NCI-H524 (cell line): Measurements from ENCODE around the gene STOML3.
"Not testable (repeated sequence)": the region's sequence is repeated elsewhere in the genome, so short reads cannot be mapped to it uniquely, and the experiment has no call there.

Source experiments
- DNase-seq, 2 experiments: peaks; one replicate each; lab custom pipeline; 2025; lab: John Stamatoyannopoulos, UW

The STOML3 gene, protein sequence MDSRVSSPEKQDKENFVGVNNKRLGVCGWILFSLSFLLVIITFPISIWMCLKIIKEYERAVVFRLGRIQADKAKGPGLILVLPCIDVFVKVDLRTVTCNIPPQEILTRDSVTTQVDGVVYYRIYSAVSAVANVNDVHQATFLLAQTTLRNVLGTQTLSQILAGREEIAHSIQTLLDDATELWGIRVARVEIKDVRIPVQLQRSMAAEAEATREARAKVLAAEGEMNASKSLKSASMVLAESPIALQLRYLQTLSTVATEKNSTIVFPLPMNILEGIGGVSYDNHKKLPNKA

DNA sequence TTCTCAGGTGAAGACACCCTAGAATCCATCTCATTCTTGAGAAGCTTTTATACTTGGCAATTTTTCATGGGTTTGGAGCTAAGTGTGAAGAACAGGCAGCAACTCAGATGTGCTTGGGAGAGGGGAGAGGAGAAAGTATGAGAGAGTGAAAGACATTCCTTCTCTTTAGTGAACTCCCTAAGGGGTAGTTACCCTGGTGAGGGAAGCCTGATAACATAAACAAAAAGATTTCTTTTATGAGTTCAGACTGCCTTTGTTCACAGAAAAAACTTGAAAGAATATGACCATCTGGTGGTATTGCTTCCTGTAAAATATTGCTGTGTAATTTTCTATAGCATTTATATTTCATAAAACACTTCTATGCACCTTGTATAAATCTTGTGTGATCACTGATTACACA, at the start of gene STOML3:
Gene STOML3 (minus strand): TSS at position 139 of the 400 bp plus-strand sequence. CDS start 110 bp downstream, at position 29.
- DNase-seq: no peak

DNA sequence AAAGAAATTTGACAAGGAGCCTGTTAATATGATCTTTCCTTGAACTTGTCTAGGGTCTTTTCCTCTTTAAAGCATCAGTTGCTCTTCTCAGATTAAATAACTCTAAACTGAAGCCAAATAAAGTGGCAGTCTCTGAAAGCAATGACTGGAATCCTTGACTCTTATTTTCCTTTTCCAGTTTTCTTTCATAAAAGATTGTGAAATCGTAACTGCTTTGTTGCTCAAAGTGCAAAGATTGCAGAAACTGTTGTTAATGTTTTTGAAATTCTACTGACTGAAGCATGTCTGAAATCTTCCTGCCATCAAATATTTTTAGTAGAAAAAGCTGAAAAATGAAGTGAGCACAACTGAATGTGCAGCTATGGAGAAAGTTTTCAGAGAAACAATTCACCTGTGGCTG, 49.6 kb upstream of the STOML3 start:
- DNase-seq: no peak

DNA sequence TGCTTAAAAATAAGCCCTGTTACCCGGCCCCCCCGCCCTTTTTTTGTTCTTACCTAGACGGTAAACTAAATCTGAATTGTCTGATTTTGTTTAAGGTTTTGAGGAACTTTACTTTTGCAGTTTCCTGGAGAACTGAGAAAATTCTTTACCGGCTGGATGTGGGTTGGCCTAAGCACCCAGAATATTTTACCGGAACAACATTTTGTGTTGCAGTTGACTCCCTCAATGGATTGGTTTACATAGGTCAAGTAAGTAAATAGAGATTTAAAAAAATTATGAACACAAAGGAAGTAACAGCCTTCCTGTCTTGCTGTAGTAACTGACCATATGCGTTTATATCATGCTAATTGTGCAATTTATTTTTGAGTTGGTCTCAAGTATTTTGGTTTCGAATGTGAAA, 48.4 kb upstream of the STOML3 start:
- no peak for DNase-seq

DNA sequence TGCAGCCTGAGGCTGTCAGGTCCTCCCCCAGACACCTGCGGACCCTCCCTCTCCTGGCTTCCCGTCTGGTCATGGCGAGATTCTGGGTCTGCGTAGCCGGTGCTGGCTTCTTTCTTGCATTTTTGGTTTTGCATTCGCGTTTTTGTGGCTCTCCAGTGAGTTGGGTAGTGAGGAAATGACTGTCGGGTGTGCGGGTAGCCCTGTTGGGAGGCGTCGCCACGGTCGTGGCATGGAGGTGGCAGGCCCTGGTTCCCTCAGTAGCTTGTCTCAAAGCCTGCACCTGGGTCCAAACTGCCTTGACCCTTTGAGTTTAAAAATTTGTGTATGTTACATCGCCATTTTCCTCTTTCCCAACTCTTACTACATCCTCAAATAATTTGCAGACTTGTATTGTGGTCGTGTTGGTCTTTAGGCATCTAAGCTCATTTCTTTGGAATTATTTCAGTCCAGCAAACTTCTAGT, 48.0 kb upstream of the STOML3 start:
- DNase-seq: peak in 1 of 2 experiments; percentile 61

DNA sequence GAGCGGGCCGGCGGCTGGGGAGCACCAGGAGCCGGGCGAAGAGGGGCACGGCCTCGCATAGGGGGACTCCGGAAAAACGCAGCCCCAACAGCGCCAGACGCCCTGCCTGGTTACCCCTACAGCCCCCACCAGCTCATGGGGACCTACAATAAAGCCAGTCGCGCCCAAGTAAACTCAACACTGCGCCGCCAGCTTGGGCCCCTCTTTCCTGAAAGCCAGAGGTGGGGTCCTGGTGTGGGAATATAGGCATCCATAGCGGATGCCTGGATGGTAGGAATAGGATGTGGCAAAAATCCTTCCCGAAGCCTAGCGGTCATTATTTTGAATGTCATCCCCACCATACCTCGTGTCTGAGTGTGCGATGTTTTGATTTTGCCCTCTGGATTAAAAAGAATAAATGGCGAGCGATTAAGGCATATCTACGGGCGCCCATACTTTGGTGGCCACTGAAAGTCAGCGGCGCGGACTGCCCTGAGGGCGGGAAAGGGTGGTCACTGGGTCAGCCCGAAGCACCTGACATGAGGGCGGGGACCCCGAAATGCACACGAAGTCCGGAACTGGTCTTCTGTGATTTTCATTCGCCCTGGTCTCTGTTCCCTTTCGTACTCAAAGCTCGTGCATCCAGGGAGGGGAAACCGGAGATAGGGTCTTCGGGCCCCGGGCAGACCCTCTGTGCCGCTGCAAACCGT, 47.4 kb upstream of the STOML3 start, which contains the start of the genes NHLRC3 and PROSER1:
Gene NHLRC3 (plus strand): TSS at position 577 of the 689 bp plus-strand sequence. CDS start 184 bp downstream, outside the sequence.
Gene PROSER1 (minus strand): TSS at position 210 of the 689 bp plus-strand sequence. CDS start 847 bp downstream, outside the sequence.
- peak; percentile 79 to 85 for DNase-seq

DNA sequence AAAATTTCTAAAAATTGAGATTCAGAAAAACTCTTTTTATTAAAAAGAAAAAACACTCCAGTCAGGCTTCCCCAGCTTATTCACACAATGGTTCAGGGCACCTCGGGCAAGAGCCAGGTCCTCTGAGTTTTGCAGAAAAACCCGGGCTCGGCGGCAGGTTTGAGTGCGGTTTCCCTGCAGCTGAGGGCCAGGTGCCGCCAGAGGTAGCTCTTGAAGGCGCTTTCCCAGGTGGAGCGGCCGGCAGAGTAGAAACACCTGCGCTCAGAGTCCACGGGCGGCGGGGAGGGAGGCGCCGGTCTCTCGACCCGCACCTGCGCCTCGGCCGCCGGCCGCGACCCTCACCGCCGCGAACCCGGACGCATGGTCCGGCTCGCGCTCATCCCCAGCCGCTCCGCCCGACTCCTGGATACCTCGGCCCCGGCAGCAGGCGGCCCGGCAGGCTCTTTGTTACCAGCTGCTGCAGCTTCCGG, 46.8 kb upstream of the STOML3 start:
- DNase-seq: no peak

DNA sequence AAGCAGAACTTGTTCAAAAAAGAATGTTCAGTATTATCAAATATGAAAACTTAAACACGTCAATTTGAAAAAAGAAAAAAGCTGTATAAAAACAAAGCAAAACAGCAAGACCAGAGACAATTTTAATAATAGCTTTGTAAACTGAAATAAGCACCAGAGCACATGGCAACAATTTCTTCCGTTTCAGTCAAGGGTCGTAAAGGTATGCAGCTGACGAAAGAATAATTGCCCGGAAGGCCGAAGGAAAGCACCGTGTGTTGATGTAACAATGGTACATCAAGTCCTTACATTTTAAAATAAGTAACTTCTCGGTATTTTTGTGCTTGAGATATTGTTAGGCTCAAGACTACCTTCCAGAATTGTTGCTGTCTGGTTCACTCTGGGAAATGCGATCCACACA, 45.6 kb upstream of the STOML3 start:
- peak in 1 of 2 experiments; percentile 15 for DNase-seq

DNA sequence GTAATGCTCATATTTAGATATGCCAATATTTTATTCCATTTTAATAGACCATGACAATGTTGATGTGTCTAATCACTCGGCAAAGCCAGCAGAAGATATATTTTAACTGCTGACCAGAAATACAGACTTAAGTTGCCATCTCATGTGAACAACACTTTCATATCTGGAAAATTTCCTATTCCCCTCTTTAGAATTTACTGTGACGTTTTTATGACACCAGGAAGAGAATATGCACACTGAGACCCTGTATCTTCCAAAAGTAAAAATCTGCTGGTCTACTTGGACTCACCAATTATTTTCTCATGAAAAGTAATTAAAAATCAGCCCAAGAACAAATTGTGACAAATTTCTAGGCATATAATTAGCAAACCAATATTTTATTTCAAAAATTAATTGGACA, 45.2 kb upstream of the STOML3 start:
- DNase-seq: no peak

DNA sequence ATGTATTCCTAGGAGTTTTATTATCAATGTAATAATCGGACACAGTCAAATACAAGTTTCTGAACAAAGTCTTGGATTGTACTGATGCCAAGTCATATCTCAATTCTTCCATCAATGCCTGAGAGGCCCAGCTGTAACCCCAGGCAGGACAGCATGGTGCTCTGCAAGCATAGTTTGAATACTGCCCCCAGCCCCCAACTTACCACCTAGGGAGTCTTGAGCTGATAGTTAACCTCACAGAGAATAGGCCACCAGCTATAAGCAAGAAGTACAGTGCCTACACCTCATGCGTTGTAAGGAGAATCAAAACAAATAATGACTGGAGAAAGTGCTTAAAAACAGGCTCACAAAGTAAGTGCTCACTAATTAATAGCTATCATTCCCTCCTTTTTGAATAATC, 44.6 kb upstream of the STOML3 start:
- DNase-seq: peak in 1 of 2 experiments; percentile 2

DNA sequence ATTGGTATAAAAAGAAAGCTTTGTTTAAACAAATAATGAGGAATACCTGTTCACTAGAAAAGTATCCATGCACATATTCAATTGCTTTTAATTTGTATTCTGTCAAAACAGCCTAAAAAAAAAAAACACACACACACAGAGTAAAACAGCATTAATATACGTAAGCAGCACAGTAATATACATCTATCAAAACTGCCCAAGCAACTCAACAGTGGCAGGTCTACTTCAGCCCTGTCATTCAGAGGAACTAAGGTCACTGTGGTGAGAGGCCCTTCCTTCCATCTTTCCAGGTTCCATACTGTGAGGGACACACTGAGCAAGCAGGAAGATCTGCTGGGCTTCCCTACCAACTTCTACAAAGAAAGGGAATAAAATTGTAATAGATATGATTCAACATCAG, 43.5 kb upstream of the STOML3 start:
- no peak for DNase-seq

DNA sequence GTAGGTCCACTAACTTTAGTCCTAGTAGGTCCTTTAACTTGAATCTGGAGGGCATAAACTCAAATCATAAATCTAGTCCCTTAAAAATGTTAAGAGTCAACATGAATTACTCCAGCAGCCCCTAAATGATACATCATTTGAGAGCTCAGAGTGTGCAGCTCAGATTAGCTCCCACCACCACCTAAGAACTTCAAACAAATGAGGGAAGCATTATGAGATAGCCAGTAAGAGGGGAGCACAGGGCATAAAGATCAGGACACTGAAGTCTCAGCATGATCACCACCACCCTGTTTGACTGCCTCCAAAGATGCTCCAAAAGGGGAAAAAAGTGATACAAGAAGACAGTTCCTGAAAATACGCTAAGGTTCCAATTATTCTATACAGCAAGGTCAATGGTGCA, 41.5 kb upstream of the STOML3 start:
- DNase-seq: no peak

DNA sequence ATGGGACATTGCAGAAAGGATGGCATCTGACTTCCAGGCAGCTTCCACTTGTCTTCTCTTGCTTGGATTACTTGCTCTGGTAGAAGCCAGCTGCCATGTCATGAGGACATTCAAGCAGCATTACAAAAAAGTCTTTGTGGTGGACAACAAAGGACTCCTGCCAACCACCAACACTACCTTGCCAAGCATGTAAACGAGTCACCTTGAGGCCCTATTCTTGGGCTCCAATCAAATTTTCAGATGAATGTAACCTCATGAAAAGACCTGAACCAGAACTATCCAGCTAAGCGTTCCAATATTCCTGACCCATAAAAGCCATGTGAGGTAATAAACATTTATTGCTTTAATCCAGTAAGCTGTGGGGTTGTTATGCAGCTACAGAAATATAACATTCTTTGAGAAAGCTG, 34.8 kb upstream of the STOML3 start:
- DNase-seq: no peak

DNA sequence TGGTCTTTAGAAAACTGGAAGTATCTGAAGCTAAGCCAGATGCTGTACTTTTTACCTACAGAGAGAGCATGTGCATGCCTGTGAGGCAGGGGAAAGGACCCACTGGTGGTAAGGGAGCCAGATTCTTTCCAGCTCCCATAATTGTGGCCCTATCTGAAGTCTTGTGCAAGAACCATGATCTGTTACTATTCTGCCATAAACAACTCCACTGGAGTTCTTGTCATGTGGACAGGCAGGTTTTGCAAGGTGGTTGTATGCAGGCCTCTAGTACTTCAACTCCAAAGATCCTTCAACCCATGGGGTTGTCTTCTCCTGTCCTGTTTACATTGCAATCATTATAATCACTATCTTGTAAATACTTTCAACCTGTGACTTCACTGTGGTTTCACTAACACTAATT, 33.1 kb upstream of the STOML3 start:
- DNase-seq: no peak

DNA sequence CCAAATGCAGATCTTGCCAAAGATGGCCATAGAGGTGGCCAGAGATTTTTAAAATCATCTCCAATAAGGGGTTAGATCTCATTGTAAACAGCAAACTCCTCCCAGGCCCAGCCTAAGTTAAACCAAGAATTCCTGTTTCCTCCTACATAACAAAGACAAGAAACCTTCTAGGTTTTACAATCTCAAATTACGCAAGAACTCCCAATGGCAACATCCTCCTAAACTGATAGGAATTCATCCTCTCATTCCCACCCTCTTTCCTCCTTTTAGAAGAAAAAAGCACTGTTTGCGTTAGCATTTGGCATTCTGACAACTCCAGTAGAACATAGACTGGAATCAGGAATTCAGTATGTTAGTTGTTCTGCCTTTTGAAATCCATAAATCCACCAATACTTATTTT, 32.7 kb upstream of the STOML3 start:
- DNase-seq: no peak

DNA sequence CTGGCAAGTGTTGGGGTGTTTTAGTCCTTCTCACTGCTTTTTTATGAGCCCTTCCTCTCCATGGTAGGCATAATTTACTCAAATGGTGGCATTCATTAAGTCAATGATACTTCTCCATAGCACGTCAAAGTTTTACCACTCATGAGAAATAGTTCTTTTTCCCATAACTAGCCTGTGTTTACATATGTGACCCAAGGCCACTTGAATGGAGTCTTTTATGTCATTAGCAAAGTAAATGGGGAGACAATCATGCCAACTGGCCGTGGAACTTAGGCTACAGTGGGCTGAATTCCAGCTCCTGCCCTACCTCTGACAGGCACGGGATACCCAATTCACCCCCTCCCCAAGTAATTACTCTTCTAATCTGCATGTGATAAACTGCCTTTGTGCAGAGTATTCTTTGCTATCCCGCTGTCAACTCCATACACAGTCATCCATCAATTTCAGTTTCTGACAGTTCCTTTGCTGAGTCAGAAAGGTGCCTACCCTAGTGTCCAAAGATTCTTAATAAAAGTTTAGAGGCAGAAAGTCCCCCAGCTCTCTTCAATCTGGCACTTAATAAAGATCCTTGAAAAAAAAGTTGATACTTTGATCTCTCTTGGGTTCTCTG, 30.3 kb upstream of the STOML3 start:
- no peak for DNase-seq

DNA sequence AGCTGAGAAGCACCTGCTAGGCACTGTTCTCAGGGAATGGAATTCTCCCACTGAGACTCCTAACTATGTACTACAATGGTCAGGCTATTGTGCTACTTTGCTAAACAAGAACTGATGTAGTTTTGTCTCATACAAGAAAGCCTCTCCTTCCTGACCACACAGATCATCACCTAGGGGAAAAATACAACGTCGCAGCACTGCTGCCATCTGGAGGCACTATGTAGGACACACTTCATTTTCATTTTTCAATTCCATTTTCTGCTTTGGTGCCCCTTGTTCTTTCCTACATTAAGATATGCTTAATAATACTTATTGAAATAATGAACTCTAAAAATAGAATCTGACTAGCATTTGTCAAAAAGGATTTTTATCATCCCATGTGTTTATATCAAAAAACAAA, 26.2 kb upstream of the STOML3 start:
- DNase-seq: peak in 1 of 2 experiments; percentile 32

DNA sequence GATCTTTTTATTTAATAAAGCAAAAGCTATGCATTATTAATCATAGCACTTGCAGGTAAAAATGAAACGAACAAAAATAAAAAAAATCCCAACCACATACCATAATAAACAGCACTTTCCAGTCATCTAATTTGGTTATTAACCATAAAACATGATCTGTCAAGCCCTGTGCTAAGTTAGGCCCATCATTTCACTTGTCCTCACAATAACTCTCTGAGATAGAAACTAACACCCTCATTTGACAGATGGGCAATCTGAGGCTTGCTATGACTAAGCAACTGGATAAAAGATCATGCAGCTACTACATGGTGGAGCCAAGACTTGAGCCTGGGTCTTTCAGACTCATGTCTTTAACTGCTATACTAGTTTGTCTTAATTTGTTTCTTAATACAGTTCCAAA, 25.5 kb upstream of the STOML3 start:
- DNase-seq: no peak

DNA sequence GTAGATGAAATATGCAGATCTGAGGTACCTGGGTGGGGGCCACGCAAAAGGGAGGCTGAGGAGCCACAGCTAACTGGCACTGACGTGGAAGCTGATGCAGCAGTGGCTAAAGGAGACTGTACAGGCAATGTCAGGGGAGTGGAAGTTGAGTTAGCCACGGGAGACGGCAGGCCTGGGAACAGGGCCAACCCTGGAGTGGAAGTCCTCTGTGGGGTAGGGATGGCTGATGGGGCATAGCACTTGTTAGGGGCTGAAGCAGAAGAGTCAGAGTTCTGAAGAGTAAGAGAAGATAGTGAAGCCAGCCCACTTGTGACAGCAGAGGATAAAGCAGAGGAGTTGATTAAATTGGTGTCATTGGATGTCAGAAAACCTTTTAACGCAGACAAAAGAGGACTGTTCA, 22.8 kb upstream of the STOML3 start:
- no peak for DNase-seq

DNA sequence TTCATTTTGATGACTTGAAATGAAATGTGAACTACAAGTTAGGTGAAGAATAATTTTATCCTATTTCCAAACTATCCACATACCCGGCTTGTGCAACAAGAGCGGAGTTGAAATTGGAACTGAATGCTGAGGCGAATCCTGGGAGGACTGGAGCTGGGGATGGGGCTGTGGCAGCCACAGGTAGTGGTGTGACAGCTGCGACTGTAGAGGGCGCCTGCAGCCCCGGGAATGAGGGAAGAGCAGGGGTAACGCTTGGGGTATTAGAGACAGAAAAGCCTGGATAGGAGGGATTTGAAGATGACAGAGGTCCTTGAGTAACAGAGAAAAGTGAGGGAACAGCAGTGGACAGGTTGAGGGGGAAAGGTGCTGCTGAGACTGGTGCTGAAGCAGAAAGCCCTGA, 22.0 kb upstream of the STOML3 start:
- peak; percentile 3 for DNase-seq

DNA sequence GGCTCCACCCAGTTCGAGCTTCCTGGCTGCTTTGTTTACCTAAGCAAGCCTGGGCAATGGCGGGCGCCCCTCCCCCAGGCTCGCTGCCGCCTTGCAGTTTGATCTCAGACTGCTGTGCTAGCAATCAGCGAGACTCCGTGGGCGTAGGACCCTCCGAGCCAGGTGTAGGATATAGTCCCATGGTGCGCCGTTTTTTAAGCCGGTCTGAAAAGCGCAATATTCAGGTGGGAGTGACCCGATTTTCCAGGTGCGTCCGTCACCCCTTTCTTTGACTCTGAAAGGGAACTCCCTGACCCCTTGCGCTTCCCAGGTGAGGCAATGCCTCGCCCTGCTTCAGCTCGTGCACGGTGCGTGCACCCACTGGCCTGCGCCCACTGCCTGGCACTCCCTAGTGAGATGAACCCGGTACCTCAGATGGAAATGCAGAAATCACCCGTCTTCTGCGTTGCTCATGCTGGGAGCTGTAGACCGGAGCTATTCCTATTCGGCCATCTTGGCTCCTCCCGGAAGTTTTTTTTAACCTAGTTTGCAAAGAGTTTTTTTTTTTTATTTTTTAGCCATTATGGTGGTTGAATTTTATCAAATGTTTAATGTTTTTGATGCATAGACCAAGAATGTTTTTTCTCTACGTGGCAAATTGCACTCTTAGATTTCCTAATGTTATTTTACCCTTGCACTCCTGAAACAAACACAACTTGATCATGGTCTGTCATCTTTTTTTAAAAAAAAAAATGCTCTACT, 15.9 kb upstream of the STOML3 start:
- DNase-seq: not testable (repeated sequence)

DNA sequence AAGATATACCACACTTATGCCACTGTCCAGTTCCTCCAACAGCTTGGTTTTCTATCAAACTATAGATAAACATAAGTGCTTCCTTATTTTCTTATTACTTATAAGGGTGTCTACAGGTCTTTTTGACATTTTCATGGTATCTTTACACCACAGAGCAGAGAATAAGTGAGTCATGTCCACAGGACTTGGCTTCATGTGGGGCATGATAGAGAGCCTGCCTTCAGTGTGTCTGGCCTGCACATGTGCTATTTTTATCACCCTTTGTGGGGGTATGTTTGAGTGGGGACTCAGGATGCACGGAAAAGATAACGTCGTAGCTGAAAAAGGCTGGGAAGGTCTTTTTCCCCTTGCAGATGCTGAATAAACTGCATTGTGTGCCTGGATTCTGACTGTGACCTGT, 8.1 kb upstream of the STOML3 start:
- no peak for DNase-seq

DNA sequence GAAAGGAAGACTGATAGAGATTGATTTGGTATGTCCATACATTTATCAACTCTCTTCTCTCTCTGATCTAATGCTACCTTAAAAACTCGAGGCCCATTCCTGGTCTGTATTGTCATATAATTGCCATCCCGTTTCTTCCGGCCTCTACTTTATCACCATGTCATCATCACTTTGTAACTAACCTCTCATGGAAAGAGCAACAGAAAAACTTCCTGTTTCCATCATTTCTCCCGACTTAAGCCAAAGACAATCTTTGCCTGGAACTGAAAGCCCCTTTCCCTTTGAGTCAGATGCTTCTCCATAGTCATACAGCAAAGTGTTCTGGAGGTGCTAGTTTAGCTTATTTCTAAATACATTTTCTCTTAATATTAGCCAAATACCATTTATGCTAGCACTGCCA, 2.8 kb upstream of the STOML3 start:
- no peak for DNase-seq
